Measurements from ENCODE around the gene UGGT2. TPM values are rescaled to one million over a fixed set of nuclear protein-coding genes. Genes with fewer than 3 reads are reported as not detected.

The UGGT2 gene
- total and polyA plus RNA-seq, 9 of the 15 experiments (the other 6 are each of a cell fraction or from before 2014, with no cell fraction given), result 3.5 to 24.5 (median 18.3) TPM

DNA sequence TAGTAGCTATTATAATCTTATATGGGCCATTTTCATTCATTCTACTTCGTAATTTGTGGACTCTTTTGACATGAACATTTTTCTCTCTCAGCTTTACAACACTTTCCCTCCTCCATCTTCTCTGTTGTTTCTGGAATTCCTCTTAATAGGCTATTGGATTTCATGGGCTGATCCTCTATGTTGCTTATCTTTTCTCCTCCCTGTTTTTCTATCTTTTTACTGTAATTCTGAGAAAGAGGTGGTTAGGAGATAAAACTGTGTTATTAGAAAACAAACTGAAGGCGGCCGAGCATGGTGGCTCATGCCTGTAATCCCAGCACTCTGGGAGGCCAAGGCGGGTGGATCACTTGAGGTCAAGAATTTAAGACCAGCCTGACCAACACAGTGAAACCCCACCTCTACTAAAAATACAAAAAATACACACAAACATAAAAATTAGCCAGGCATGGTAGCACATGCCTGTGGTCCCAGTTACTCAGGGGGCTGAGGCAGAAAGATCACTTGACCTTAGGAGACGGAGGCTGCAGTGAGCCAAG is 188.1 kb downstream of the UGGT2 start (continued):
- TF ChIP-seq MAX (CRISPR knock-in tag; IDR thresholded peaks at IDR 0.05) (no peak), FOSL1 (tag; conservative IDR thresholded peaks at IDR 0.05) (no peak), MGA (IDR thresholded peaks at IDR 0.05) (peak; percentile 54; the same call in 1 of the 2 replicates), RBM17 (IDR thresholded peaks at IDR 0.05; ENCODE audit: borderline replicate concordance, low read depth, low read length) (no peak), ZNF511 (CRISPR knock-in tag; IDR thresholded peaks at IDR 0.05) (no peak), EP300 (IDR thresholded peaks at IDR 0.05; ENCODE audit: low read length) (0 out of 2 replicates have a peak, but pooled peaks have one; percentile 9), ARID1B (IDR thresholded peaks at IDR 0.05) (0 out of 2 replicates have a peak, but pooled peaks have one; percentile 6)
- TF ChIP-seq, protein P1, sequence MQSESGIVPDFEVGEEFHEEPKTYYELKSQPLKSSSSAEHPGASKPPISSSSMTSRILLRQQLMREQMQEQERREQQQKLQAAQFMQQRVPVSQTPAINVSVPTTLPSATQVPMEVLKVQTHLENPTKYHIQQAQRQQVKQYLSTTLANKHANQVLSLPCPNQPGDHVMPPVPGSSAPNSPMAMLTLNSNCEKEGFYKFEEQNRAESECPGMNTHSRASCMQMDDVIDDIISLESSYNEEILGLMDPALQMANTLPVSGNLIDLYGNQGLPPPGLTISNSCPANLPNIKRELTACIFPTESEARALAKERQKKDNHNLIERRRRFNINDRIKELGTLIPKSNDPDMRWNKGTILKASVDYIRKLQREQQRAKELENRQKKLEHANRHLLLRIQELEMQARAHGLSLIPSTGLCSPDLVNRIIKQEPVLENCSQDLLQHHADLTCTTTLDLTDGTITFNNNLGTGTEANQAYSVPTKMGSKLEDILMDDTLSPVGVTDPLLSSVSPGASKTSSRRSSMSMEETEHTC (IDR thresholded peaks at IDR 0.05), result no peak
